ENCODE results near the gene LITAF.

DNA sequence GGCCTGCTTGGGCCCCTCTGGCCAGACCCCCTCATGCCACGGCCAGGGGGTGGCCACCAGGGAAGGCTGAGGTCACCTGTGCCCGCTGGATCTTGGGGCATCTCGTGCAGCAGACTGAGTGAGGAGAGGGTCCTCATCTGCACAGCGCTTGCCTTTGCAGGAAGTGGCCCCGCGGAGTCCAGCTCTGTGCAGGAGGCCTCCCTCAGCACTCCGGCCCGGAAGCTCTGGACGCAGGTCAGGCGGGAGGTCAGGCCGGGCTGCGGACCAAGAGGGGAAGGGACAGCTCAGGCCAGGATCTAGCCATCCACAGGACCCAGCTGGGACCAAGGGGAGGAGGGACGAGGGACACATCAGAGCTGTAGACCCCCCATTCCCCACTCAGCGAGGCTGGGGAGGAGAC is 72.4 kb downstream of the LITAF start:
- no peak for TF ChIP-seq EZH2phosphoT487 (conservative IDR thresholded peaks at IDR 0.05; ENCODE audit: low read length)
- TF ChIP-seq, protein P1, sequence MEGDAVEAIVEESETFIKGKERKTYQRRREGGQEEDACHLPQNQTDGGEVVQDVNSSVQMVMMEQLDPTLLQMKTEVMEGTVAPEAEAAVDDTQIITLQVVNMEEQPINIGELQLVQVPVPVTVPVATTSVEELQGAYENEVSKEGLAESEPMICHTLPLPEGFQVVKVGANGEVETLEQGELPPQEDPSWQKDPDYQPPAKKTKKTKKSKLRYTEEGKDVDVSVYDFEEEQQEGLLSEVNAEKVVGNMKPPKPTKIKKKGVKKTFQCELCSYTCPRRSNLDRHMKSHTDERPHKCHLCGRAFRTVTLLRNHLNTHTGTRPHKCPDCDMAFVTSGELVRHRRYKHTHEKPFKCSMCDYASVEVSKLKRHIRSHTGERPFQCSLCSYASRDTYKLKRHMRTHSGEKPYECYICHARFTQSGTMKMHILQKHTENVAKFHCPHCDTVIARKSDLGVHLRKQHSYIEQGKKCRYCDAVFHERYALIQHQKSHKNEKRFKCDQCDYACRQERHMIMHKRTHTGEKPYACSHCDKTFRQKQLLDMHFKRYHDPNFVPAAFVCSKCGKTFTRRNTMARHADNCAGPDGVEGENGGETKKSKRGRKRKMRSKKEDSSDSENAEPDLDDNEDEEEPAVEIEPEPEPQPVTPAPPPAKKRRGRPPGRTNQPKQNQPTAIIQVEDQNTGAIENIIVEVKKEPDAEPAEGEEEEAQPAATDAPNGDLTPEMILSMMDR (IDR thresholded peaks at IDR 0.05; ENCODE audit: insufficient read depth, low read length, poor library complexity, severe bottlenecking), result no peak

Measured in SU-DHL-6 (cell line).